HG03469 (cell line): Measurements from ENCODE around the gene SPSB1.
A peak's percentile ranks its signal among the peaks of the same experiment; 100 is the strongest.
"Not testable (repeated sequence)": the region's sequence is repeated elsewhere in the genome, so short reads cannot be mapped to it uniquely, and the experiment has no call there.

Experiments used
- ATAC-seq: cut with Tn5 transposase; IDR thresholded peaks from one replicate; pipeline ENCODE4 v1.9.1; 2021; ENCODE audit warnings: mild to moderate bottlenecking, moderate library complexity, moderate number of reproducible peaks; ENCODE audit not compliant: unreplicated experiment

Gene SPSB1

DNA sequence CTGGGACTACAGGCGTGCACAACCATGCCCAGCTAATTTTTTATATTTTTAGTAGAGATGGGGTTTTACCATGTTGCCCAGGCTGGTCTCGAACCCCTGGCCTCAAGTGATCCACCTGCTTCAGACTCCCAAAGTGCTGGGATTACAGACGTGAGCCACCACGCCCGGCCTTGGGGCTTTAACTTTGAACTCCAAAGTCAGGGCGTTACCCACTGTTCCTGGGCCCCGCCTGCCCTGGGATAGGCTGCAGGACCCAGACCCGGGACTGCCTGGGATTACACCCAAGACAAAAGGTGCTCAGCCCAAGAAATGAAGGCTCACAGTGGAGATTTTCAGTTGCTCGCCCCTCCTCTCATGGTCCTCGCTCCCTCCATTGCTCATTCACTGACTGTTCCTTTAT lies 92.7 kb downstream of the SPSB1 start:
- ATAC-seq, result not testable (repeated sequence)

DNA sequence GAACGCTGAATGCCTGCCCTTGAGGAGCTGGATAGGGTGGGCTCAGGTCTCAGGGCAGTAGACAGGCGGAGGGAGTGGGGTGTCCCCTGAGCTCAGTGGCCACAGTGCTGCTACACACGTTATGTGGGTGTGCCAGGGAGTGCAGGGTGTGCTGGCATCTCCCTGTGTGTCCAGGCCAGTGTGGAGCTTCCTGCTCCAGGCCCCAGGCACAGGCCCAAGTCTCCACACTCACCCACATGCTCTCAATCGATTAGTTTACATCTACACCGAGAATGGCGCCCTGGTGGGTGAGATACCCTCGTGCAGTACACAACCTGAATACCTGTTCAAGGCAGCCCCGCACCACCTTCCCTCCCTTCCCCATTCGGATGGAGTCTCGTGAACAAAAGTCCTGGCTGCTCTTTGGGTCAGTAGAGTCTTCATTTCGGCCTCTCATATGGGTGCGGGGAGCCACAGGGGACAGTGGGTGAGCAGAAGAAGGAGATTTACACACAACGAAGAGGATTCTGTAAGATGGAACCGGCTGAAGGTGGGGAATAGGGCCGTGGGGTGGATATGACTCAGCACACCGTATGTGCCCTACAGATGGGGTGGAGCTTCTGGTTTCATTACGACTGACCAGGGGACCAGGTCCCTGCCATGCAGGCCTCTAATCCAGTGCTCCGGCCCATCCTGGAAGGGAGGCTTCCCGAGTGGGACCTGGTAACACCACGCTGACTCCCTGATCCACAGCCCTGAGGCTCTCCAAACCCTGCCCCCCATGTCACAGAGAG lies 93.3 kb downstream of the SPSB1 start:
- no peak for ATAC-seq

DNA sequence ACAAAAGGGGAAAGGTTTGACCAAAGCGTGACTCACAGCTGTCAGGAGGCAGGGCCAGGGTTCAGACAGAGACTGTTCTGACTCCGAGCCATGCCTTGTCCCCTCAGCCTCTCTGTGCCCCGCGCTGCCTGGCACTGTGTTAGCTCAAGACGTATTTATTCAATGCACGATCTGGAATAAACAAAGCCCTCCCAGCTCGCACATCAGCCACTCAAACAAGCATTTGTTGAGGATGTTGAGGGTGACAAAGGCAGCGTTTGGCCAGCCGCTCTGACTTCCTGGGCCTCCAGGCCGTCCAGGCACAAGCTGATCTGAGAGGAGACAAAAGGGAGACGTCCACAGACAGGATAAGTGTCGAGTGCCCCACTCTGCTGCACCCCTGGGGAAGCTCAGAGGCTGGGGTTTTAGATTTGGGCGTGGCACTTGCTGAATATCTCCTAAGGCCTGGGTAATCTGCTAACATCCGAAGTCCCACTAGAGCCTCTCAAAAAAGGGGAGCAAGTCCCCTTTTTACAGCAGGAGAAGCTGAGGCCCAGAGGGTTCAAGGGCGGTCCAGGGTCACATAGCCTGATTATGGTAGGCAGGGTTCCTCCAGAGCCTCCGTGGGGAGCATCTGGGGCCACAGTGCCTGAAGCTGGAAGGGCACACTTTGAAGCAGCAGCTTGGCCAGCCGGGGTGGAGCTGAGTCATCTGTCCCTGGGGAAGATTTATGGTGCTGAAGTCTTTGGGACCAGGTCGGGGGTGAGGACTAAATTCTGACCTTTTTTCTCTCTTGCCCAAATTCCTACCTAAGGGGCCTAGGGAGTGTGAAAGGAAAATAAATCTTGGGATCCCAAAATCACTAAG lies 95.9 kb downstream of the SPSB1 start:
- no peak for ATAC-seq

DNA sequence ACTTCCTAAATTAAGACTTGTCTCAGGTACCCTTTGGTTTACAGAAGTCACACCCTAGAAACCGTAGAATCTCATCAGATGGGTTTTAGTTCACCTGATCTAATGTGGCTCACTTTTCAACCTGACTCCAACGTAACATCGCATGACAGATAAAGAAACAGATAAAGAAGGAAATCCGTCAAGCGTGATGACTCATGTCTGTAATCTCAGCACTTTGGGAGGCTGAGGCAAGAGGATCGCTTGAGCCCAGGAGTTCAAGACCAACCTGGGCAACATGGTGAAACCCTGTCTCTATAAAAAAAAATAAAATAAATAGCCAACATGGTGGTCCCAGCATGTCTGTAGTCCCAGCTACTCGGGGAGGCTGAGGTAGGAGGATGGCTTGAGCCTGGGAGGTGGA lies 97.3 kb downstream of the SPSB1 start:
- no peak for ATAC-seq

DNA sequence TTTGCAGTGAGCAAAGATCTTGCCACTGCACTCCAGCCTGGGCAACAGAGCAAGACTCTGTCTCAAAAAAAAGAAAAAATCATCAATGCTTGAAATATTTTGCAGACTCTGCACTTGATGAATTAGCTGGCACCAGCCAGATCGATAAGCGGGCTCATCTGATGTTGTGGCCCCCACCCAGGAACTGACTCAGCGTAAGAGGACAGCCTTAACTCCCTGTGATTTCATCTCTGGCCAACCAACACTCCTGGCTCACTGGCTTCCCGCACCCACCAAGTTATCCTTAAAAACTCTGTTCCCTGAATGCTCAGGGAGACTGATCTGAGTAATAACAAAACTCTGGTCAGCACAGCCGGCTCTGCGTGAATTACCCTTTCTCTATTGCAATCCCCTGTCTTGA lies 98.9 kb downstream of the SPSB1 start:
- no peak for ATAC-seq

DNA sequence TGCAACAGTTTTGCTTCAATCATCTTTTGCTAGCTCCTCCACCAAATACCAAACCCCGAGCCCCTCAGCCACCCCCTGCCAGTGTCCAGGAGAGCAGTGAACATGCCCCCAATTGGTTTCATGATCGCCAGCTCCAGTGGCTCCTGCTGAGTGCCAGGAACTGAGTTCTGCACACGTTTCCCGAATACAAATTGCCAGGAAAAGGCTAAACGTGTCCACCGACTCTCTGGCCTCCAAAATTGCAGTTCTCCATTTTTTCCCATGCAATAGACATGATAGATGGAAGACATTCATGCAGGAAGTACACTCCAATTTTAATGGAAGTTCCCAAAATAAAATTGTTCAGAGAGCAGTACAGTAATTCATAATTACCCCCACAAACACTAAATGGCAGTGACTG lies 101.3 kb downstream of the SPSB1 start:
- ATAC-seq, result no peak

DNA sequence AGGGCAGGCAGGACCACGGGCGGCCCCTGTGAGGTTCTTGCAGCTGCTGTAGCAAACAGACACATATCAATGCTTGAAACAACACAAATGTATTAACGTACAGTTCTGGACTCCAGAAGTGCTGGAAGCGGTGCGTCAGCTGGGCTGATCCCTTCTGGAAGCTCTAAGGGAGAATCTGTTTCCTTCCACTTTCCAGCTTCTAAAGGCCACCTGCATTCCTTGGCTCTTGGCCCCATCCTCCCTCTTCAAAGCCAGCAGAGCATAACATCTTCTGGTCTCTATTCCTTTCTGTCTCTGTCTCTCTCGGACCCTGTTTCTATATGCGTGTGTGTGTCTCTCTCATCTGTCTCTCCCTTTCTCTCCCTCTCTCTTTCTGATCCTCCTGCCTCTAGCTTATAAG lies 102.3 kb downstream of the SPSB1 start:
- ATAC-seq, result no peak

DNA sequence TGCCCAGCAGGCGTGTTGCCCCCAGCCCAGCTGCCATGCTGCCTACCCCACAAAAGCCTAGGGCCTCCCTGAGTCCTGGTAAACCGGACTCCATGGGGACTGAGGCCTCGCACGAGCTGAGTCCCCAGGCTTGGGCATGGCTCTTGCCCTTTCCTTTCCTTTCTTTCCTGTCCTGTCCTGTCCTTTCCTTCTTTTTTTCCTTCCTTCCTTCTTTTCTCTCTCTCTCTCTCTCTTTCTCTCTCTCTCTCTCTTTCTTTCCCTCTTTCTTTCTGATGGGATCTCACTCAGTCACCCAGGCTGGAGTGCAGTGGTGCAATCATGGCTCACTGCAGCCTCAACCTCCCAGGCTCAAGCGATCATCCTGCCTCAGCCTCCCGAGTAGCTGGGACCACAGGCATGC lies 104.4 kb downstream of the SPSB1 start:
- ATAC-seq, result no peak

DNA sequence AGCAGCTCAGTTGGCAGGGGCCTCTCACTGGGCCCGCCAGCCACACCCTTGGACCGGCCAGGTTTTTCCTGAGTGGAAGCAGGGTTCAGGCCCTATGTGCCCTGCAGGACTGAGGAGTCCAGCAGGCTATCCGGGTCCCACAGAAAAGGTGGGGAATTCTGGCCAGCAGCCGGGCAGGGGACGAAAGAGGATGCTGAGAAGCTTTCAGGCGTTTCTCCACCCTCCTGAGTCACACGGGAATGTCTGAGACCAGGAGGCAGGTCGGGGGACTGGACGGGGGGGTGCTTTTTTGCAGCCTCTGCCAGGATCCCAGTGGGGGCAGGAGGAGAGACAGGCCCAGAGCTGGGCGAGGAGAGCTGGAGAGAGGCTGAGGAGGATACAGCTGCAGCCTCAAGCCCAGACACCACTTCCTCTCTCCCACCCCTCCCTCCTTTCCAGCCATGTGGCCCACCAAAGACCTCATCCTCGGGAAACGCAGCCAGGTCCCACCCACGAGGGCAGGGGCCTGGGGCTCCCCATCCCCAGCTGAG lies 105.4 kb downstream of the SPSB1 start:
- ATAC-seq, result no peak

DNA sequence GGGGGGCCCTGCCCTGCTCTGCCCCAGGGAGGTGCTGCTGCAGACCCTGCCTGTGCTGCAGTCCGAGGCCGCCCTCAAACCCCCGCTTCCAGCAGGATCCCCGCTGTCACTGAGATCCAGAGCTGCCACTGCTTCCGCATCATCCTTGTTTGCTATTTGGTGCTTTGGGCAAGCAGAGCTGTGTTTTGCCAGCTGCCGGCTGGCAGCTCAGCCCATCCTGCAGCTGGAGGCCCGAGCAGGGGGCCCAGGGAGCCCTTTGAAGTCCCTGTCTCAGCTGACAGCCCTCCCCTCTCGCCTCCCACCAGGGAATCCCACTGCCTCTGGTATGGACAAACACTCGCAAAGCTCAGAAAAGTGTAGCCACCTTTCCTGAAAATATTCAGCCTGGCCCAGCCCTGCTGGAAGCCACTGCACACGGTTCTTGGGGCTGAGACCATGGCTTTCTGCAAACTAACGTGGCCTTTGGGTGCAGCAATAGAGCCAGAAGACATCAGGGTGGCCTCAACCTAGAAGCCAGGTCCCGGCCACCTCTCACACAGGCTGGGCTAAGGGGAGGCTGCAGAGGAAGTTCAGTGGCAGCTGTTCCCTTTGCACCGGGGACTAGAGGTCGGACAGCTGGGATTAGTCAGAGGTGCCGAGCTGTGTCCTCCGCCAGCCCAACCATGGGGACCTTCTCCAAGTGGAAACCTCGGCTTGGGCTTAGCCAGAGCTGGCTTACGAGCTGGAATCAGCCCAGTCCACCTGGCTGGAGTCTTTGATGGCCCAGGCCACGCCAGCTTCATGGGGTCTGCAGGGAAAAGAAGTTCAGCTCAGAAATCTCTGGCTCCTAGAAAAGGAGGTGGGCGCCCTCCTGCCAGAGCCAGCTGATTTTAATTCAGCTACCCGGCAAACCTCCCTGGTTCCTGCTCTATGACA lies 107.1 kb downstream of the SPSB1 start:
- no peak for ATAC-seq

DNA sequence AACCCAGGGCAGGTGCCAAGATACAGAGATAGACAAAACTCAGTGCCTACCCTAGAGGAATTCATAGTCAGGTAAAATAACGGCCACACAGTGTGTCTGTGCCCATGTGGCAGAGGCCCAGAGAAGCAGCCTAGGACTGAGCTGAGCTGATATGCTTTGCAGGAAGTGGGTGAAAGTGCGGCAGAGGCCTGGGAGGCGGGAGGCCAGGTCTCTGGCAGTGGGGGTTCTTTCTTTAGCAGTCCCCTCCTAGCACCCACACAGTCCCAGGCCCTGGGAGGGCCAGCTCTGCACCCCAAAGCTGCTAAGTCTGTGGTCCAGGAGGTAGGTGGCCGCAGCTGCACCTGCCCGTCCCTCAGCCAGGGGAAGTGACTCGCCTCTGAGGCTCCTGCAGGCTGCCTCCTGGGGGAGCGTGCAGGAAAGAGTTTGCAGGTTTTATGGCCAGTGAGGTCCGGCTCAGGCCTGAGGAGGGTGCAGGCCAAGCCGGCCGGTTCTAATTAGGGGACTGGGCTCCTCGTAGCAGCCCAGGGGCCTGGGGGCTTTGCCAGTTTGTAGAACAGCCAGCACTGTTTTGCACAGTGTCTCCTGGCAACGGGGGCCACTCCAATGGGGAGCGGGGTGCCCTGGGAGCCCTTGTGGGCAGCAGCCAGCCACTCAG lies 107.9 kb downstream of the SPSB1 start:
- no peak for ATAC-seq

DNA sequence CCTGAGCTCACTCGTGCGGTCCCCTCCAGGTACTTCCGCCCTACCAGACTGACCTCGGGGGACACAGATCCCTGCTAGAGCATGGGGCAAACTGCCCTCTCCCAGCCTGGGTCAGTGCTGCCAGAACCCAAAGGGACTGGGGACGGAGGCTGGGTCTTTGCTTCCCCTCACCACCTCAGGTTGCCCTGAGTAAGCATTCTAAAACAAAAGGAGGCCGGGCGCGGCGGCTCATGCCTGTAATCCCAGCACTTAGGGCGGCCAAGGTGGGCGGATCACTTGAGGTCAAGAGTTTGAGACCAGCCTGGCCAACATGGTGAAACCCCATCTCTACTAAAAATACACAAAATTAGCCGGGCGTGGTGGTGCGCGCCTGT lies 108.4 kb downstream of the SPSB1 start:
- ATAC-seq, result no peak

DNA sequence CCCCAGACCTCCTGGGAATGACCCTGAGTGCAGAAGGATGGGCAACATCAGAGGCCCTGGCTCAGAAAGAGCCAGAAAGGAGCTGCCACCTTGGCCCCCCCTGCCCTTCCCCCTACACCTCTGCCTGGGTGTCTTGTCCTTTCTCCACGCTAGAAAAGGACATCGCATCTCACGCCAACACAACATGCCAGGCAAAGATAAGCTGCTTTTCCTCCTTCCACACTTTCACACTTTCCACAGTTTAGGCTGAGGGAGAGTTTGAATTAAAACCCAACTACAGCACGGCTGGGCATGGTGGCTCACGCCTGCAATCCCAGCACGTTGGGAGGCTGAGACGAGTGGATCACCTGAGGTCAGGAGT lies 109.5 kb downstream of the SPSB1 start:
- no peak for ATAC-seq

DNA sequence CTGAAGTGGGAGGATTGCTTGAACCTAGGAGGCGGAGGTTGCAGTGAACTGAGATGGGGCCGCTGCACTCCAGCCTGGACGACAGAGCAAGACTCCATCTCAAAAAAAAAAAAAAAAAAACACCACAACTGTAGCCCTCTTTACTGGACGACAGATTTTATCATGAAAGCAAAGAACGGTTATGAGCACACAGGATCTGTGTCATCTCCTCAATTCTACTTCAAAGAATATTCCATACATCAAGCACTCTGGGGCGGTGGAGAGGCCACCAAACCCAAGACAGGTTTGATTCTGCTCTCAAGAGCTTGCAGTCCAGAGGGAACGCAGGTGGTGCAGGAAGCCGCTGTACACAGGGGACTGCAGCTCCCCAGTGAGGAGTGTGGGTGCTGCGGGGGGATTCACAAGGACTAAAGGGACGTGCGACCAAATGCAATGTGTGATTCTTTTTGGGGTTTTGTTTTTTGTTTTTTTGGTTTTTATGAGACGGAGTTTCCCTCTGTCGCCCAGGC lies 110.1 kb downstream of the SPSB1 start:
- no peak for ATAC-seq

DNA sequence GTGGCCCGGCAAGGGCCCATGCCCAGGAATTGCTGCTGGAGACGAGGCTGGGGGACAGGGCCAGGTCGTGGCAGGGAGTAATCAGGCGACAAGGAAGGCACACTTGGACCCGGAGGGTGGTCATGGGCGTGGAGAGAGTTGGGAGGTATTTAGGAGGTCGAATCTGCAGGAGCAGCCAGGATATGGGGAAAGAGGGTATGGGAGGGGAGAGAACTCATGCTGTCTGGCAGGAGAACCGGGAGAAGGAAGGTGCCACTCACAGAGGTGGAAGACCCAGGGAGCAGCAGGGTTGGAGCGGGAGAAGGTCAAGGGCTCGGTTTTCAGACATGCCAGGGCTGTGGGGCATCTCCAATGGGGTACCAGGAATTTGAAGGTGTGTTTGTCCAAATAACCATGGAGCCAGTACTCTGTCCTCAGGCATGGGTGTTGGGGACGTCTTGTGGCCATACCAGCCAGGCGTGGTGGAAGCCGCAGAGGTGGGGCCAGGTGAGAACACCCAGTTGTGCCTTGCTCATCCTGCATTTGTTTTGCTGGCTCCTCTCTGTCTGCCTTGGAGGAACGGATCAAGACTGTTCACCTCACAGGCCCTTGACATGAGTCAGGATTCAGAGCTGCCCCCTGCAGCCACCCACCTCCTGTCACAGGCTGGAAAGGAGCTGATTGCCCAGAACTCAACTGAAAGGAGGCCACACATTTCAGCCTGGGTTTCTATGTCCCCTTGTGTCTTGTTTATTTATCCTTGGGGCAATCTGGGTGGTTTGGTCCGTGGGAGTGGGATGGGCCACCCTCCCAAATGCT lies 111.6 kb downstream of the SPSB1 start:
- no peak for ATAC-seq

DNA sequence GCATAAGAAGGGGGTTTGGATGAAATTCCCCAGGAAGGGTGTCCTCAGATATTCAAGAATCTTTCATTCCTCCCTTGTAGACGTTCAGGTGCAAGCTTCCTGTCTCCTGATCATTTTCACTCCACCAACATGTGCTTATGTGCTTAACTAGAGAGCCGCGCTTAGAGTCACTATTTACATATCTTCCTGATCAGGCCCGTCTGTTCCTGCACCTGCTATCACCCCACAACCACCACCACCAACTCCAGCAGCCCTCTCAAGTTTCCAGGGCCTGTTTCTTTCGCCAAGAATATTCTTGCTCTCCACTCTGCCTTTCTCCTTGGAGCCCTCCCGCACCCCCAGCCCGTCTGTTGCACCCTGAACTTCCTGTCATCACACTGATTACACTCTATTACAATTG lies 113.4 kb downstream of the SPSB1 start:
- no peak for ATAC-seq

DNA sequence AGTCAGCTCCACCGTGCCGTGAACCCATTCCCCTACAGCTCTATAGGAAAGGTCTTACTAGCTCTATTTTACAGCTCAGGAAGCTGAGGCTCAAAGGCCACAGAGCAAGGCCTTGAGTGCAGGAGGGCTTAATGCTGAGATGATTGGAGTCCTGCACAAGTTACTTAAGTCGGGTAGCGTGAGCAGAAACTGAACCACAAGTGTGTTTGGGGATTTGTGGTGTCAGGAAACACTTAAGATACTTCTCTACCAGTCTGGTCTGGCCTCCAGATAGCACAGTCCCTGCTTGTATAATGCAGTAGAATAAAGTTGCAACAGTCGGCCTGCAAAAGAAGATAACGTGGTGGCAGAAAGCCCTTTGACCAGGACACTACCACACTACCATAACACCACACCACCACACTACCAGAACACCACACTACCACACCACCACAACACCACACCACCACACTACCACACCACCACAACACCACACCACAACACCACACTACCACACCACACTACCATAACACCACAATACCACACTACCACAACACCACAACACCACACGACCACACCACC lies 118.1 kb downstream of the SPSB1 start:
- no peak for ATAC-seq

DNA sequence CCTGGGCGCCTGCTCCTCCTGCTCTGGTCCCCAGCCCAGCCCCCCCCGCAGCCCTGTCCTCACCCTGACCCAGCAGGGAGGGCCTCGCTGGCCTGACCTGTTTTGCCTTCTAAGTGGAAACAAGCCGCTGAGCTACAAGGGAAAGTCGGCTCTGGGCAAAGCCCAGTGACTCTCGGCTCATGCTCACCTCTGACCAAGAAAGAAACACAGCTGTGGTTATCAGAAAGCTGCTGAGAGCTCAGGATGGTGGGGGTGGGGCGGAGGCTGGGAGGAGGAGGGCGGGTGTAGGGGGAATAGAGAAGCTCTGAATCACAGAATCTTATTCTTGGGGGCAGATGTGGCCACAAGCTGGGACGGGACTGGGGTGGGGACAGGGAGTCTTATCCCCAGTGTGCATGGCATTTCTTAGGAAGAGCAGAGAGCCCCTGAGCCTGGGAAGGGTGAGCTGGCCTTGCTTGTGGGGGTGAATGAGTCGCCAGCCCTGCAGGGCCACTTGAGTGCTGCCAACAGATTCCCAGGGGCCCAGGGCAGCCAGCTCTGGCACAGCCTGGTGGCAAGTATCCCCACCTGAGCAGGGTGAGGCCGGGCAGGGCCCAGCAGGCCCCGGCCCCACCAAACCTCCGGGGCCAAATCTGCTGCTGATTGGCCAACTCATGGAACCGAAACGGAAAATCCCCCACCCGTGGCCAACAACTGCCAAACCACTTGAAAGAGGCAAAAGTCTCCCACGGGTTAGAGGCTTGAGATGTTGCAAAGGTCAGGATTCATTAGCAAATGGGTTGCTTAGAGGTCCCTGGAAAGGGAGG lies 120.6 kb downstream of the SPSB1 start:
- peak; percentile 43 for ATAC-seq

DNA sequence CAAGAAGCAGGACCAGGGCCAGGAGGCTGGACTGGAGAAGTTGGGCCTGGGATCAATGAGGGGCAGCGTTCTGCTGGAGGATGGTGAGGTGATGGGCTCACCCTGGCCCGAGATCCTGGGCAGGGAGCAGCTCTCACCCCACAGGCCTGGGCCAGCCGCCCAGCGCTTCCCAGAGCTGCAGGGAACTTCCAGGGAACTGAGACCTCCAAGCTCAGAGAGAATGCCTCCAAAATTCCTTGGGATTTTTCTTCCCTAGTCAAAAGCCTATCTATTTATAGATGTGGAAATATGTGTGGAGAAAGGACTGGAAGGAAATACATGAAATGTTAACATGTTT lies 121.2 kb downstream of the SPSB1 start:
- no peak for ATAC-seq
